ENCODE results near the gene SMIM35.

The SMIM35 gene

GRCh38 chr11:117985953-117986887, 100.5 kb downstream of the SMIM35 start, which contains the start of gene IL10RA:
TSS of gene IL10RA (plus strand) at chr11:117986394. CDS start at chr11:117986468, 74 bp downstream.
- DNase-seq (ENCODE audit: extremely low spot score): peak; percentile 93

DNA sequence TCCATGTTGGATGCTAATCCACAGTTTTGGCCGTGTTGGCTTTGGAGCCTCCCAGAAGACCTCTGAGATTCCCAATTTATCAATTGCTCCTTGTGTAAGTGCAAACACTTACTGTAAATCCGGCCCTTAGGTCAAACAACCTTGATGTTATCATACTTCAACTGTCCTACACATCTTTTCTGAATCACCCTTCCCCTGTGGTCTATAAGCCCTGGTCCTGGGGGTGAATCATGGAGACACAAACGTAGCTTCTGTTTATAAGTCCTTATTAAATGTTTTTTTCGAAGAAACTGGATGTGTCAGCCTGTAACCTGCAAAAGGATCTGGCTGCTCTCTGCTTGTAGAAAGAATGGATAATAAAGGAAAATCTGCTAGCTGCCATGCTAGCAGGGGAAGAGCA, 102.3 kb downstream of the SMIM35 start:
- ChIA-PET POLR2A (no interaction called here), CTCF (no interaction called here)
- TF ChIP-seq ZNF384 (IDR thresholded peaks at IDR 0.05) (no peak), BHLHE40 (IDR thresholded peaks at IDR 0.05; ENCODE audit: borderline replicate concordance) (no peak), SUZ12 (IDR thresholded peaks at IDR 0.05) (no peak), CTBP1 (IDR thresholded peaks at IDR 0.05; ENCODE audit: borderline replicate concordance) (no peak), TARDBP (IDR thresholded peaks at IDR 0.05) (no peak), FOXA1 (IDR thresholded peaks at IDR 0.05) (no peak), ELF4 (IDR thresholded peaks at IDR 0.05) (no peak), PKNOX1 (IDR thresholded peaks at IDR 0.05) (no peak), SP1 (IDR thresholded peaks at IDR 0.05) (no peak)
- DNase-seq (ENCODE audit: extremely low spot score): no peak

More at GRCh38 chr11:117985953-117986887, 100.5 kb downstream of the SMIM35 start, which contains the start of gene IL10RA:
- ChIA-PET POLR2A (interaction anchor here (1.0 kb wide), 1 partner anchor 9 kb away, joined by 4 read pairs; no protein-coding TSS in a partner anchor), CTCF (interaction anchor here (0.6 to 1.0 kb wide), 3 partner anchors 39 to 167 kb away, joined by 3 read pairs; no protein-coding TSS in a partner anchor)
- TF ChIP-seq FOXK2 (IDR thresholded peaks at IDR 0.05) (no peak), L3MBTL2 (conservative IDR thresholded peaks at IDR 0.05) (peak; percentile 96), CTBP1 (IDR thresholded peaks at IDR 0.05; ENCODE audit: borderline replicate concordance) (no peak), NFRKB (IDR thresholded peaks at IDR 0.05) (no peak), ELF4 (IDR thresholded peaks at IDR 0.05) (no peak), PKNOX1 (IDR thresholded peaks at IDR 0.05) (peak; percentile 93), TARDBP (IDR thresholded peaks at IDR 0.05) (no peak), SP1 (IDR thresholded peaks at IDR 0.05) (peak; percentile 29; the same call in 1 of the 2 replicates), ARNT (IDR thresholded peaks at IDR 0.05) (no peak), ZNF384 (IDR thresholded peaks at IDR 0.05) (no peak), FOXM1 (IDR thresholded peaks at IDR 0.05; ENCODE audit: borderline replicate concordance) (no peak), BHLHE40 (IDR thresholded peaks at IDR 0.05; ENCODE audit: borderline replicate concordance) (no peak), HDGF (IDR thresholded peaks at IDR 0.05; ENCODE audit: borderline replicate concordance) (no peak), FOXA1 (IDR thresholded peaks at IDR 0.05) (no peak), SUZ12 (IDR thresholded peaks at IDR 0.05) (no peak), LEF1 (IDR thresholded peaks at IDR 0.05; ENCODE audit: borderline replicate concordance) (no peak; the same call in 1 of the 2 replicates)

- CTCF ChIA-PET: no interaction called here
These were observed 103.6 kb downstream of the SMIM35 start for GRCh38 chr11:117983163-117983475.

GRCh38 chr11:117980720-117981119, 106.0 kb downstream of the SMIM35 start:
- POLR2A ChIA-PET: no interaction called here
- no peak for TF ChIP-seq PKNOX1 (IDR thresholded peaks at IDR 0.05)
- no peak for TF ChIP-seq TARDBP (IDR thresholded peaks at IDR 0.05)
- TF ChIP-seq BHLHE40 (IDR thresholded peaks at IDR 0.05; ENCODE audit: borderline replicate concordance): no peak
- TF ChIP-seq CTBP1 (IDR thresholded peaks at IDR 0.05; ENCODE audit: borderline replicate concordance): no peak
- TF ChIP-seq SUZ12 (IDR thresholded peaks at IDR 0.05): no peak
- no peak for TF ChIP-seq SP1 (IDR thresholded peaks at IDR 0.05)
- CTCF ChIA-PET: no interaction called here
- no peak for DNase-seq (ENCODE audit: extremely low spot score)

More at GRCh38 chr11:117983163-117983475, 103.6 kb downstream of the SMIM35 start:
- no peak for DNase-seq (ENCODE audit: extremely low spot score)
- TF ChIP-seq TARDBP (IDR thresholded peaks at IDR 0.05) (no peak), CTBP1 (IDR thresholded peaks at IDR 0.05; ENCODE audit: borderline replicate concordance) (no peak), LEF1 (IDR thresholded peaks at IDR 0.05; ENCODE audit: borderline replicate concordance) (no peak), SUZ12 (IDR thresholded peaks at IDR 0.05) (no peak)
- POLR2A ChIA-PET: no interaction called here

DNA sequence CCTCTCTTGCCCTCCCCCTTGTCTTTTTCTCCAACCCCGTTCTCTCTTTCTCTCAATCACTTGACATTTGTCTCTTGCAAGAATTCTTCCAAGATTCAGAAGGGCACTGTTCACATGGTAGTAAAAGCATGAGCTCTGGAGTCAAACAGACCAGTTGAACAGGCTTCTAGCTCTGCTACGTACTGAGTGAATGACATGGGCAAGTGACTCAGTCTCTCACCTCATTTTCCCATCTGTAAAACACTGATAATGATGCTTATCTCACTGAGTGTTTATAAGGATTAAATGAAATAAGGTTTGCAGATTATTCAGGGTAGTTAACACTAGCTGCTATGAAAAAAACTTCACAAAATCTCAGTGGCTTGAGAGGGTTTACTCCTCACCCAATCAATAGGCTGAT, 106.5 kb downstream of the SMIM35 start:
- CTCF ChIA-PET: no interaction called here
- POLR2A ChIA-PET: no interaction called here
- no peak for TF ChIP-seq LEF1 (IDR thresholded peaks at IDR 0.05; ENCODE audit: borderline replicate concordance)
- no peak for TF ChIP-seq HDGF (IDR thresholded peaks at IDR 0.05; ENCODE audit: borderline replicate concordance)
- TF ChIP-seq SUZ12 (IDR thresholded peaks at IDR 0.05): no peak
- no peak for TF ChIP-seq ZNF384 (IDR thresholded peaks at IDR 0.05)
- TF ChIP-seq BHLHE40 (IDR thresholded peaks at IDR 0.05; ENCODE audit: borderline replicate concordance): no peak
- no peak for TF ChIP-seq L3MBTL2 (conservative IDR thresholded peaks at IDR 0.05)
- TF ChIP-seq FOXM1 (IDR thresholded peaks at IDR 0.05; ENCODE audit: borderline replicate concordance): no peak
- TF ChIP-seq PKNOX1 (IDR thresholded peaks at IDR 0.05): no peak
- TF ChIP-seq CTBP1 (IDR thresholded peaks at IDR 0.05; ENCODE audit: borderline replicate concordance): no peak
- no peak for TF ChIP-seq FOXK2 (IDR thresholded peaks at IDR 0.05)
- no peak for TF ChIP-seq ELF4 (IDR thresholded peaks at IDR 0.05)
- TF ChIP-seq SP1 (IDR thresholded peaks at IDR 0.05): no peak
- TF ChIP-seq FOXA1 (IDR thresholded peaks at IDR 0.05): no peak
- no peak for TF ChIP-seq TARDBP (IDR thresholded peaks at IDR 0.05)
- no peak for TF ChIP-seq NFRKB (IDR thresholded peaks at IDR 0.05)
- no peak for TF ChIP-seq ARNT (IDR thresholded peaks at IDR 0.05)
- DNase-seq (ENCODE audit: extremely low spot score): no peak
